Umbilical cord (tissue), 2 donors: Measurements from ENCODE around the gene INSR. TPM values are rescaled to one million over a fixed set of nuclear protein-coding genes. Genes with fewer than 3 reads are reported as not detected.
"Not testable (repeated sequence)": the region's sequence is repeated elsewhere in the genome, so short reads cannot be mapped to it uniquely, and the experiment has no call there.

ENCODE experiments used
- DNase-seq: peaks from one replicate; pipeline ENCODE4 v3.0.0-alpha.2; 2015; ENCODE audit warnings: low spot score
- total RNA-seq: library from RNA; depleted of rRNA; stranded (reverse); fragments of >200 nt; gene quantifications from one replicate; pipeline ENCODE4 v1.2.3, GENCODE V29; 2014; ENCODE audit warnings: low replicate concordance; ENCODE audit not compliant: insufficient read depth

Gene INSR
- total RNA-seq, 1 donor from 2014 or later, result 36.8 TPM

- DNase-seq, result no peak
Measured at GRCh38 chr19:7258041-7258839, 36.0 kb downstream of the INSR start.

- DNase-seq, result peak; percentile 66
Measured at GRCh38 chr19:7257148-7258040, 36.8 kb downstream of the INSR start.

GRCh38 chr19:7255631-7256030, 38.6 kb downstream of the INSR start:
- no peak for DNase-seq

GRCh38 chr19:7255119-7255518, 39.1 kb downstream of the INSR start:
- no peak for DNase-seq

GRCh38 chr19:7254590-7254989, 39.6 kb downstream of the INSR start:
- no peak for DNase-seq

- DNase-seq, result no peak
Measured at GRCh38 chr19:7252364-7252763, 41.9 kb downstream of the INSR start.

- no peak for DNase-seq
Measured at GRCh38 chr19:7251494-7251893, 42.7 kb downstream of the INSR start.

GRCh38 chr19:7250951-7251350, 43.3 kb downstream of the INSR start:
- DNase-seq, result no peak

GRCh38 chr19:7250057-7250596, 44.1 kb downstream of the INSR start:
- no peak for DNase-seq

GRCh38 chr19:7247155-7247554, 47.1 kb downstream of the INSR start:
- no peak for DNase-seq

- no peak for DNase-seq
Measured at GRCh38 chr19:7246601-7247000, 47.6 kb downstream of the INSR start.

GRCh38 chr19:7242601-7243258, 51.5 kb downstream of the INSR start:
- no peak for DNase-seq

GRCh38 chr19:7238051-7238450, 56.2 kb downstream of the INSR start:
- no peak for DNase-seq

- DNase-seq, result no peak
Measured at GRCh38 chr19:7236153-7236552, 58.1 kb downstream of the INSR start.

- no peak for DNase-seq
Measured at GRCh38 chr19:7230826-7231225, 63.4 kb downstream of the INSR start.

GRCh38 chr19:7229735-7230134, 64.5 kb downstream of the INSR start:
- no peak for DNase-seq

GRCh38 chr19:7228935-7229541, 65.2 kb downstream of the INSR start:
- no peak for DNase-seq

GRCh38 chr19:7227735-7228134, 66.5 kb downstream of the INSR start:
- DNase-seq, result no peak

GRCh38 chr19:7227149-7227548, 67.1 kb downstream of the INSR start:
- DNase-seq, result not testable (repeated sequence)

GRCh38 chr19:7226739-7227138, 67.5 kb downstream of the INSR start:
- no peak for DNase-seq

GRCh38 chr19:7225741-7226140, 68.5 kb downstream of the INSR start:
- no peak for DNase-seq
